Esophagus squamous epithelium (tissue), 5 donors: ENCODE results near the gene BIN1. TPM values are rescaled to one million over a fixed set of nuclear protein-coding genes. Genes with fewer than 3 reads are reported as not detected.

Experiments
- DNase-seq: peaks from one replicate; lab custom pipeline; 2025; lab: John Stamatoyannopoulos, UW
- H3K27ac ChIP-seq, 4 donors: fragments of 200-600 bp; sonication (generic); one replicate each; pipeline ENCODE4 v1.5.1; 2016 to 2019; ENCODE audit warnings: mild to moderate bottlenecking in 1 of 4
- H3K27me3 ChIP-seq, 4 donors: fragments of 200-600 bp; sonication (generic); 1 replicate in 3 of 4; 2 replicates in 1 of 4; pipeline versions ENCODE4 v1.5.1 to v1.6.0; 2017 to 2021; ENCODE audit warnings: antibody characterized with exemption in 1 of 4
- H3K36me3 ChIP-seq, 3 donors: fragments of 200-600 bp; sonication (generic); one replicate each; pipeline ENCODE4 v1.5.1; 2016 to 2019
- H3K4me1 ChIP-seq, 3 donors: fragments of 200-600 bp; sonication (generic); one replicate each; pipeline ENCODE4 v1.5.1; 2017 to 2019
- H3K4me3 ChIP-seq, 4 donors: fragments of 200-600 bp; sonication (generic); 1 replicate in 3 of 4; 2 replicates in 1 of 4; pipeline ENCODE4 v1.5.1; 2016 to 2019; ENCODE audit warnings: mild to moderate bottlenecking in 2 of 4, moderate library complexity in 1 of 4
- H3K9me3 ChIP-seq, 3 donors: fragments of 200-600 bp; sonication (generic); one replicate each; pipeline ENCODE4 v1.5.1; 2016 to 2019
- POLR2A ChIP-seq, 4 donors: fragments of 450-650 bp; IDR thresholded peaks; one replicate each; pipeline ENCODE4 v1.6.1; 2017; ENCODE audit warnings: antibody characterized with exemption in 4 of 4, mild to moderate bottlenecking in 4 of 4, moderate library complexity in 3 of 4
- WGBS, 2 donors: methylation state at CpG; one replicate each; pipeline ENCODE4 v1.1.5; 2018; 5-methylcytosine and 5-hydroxymethylcytosine counted together
- intact Hi-C: fragments of 100-400 bp; cut with DNase I; formaldehyde crosslinking; loops from one replicate; pipeline ENCODE4 v1.15.0; 2022
- total RNA-seq, 4 donors: library from RNA; depleted of rRNA; stranded (reverse); fragments of >200 nt; gene quantifications; one replicate each; pipeline ENCODE4 v1.1.0, GENCODE V29; 2016
- TF ChIP-seq, protein P1 (sequence below), 6 experiments: fragments of 450-650 bp in 4 of 6; fragments of 200-600 bp in 2 of 6; sonication (generic) in 2 of 6; IDR thresholded peaks; one replicate each; pipeline ENCODE4 v1.5.1; 2016 to 2019; ENCODE audit warnings: antibody characterized with exemption in 6 of 6, mild to moderate bottlenecking in 4 of 6, moderate library complexity in 4 of 6
- donor health status: DM: yes; HTN: yes; CAD: no.

Gene BIN1
- total RNA-seq, 4 donors from 2014 or later = 10.8 to 23.3 (median 15.5) TPM

DNA sequence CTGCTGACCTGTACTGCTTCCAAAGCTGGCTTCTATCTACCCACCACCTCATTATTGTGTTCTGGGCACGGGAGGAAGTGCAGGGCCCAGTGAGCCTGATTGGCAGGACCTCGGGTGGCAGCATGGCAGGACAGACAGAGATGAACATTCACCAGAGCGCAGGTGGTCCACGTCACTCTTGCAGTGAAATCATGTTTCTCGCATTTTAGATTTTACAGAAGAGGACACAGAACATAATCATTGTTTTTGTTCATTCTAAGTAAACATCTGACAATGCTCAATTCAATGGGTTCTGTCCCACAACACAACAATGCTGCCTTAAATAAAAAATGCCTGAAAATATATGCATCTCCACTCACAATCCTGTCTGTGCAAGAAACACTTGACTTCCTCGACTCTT is 11.5 kb upstream of the BIN1 start:
- Histone ChIP-seq H3K27me3 (peaks cover 0 to 9% (median 0%) of the 10 kb centered on the region in 4 donors), H3K27ac (no peak overlapping the region), H3K4me1 (no peaks in the 10 kb centered on the region), H3K4me3 (no peak overlapping the region), H3K9me3 (no peaks in the 10 kb centered on the region), H3K36me3 (no peaks in the 10 kb centered on the region)
- no peak for DNase-seq
- 80 to 83% methylated on average over 6 of the region's 6 CpGs for WGBS, 2 donors
- intact Hi-C loops = no loop called here
- TF ChIP-seq POLR2A (IDR thresholded peaks at IDR 0.05) = no peak
- TF ChIP-seq, protein P1, sequence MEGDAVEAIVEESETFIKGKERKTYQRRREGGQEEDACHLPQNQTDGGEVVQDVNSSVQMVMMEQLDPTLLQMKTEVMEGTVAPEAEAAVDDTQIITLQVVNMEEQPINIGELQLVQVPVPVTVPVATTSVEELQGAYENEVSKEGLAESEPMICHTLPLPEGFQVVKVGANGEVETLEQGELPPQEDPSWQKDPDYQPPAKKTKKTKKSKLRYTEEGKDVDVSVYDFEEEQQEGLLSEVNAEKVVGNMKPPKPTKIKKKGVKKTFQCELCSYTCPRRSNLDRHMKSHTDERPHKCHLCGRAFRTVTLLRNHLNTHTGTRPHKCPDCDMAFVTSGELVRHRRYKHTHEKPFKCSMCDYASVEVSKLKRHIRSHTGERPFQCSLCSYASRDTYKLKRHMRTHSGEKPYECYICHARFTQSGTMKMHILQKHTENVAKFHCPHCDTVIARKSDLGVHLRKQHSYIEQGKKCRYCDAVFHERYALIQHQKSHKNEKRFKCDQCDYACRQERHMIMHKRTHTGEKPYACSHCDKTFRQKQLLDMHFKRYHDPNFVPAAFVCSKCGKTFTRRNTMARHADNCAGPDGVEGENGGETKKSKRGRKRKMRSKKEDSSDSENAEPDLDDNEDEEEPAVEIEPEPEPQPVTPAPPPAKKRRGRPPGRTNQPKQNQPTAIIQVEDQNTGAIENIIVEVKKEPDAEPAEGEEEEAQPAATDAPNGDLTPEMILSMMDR (IDR thresholded peaks at IDR 0.05) = no peak

DNA sequence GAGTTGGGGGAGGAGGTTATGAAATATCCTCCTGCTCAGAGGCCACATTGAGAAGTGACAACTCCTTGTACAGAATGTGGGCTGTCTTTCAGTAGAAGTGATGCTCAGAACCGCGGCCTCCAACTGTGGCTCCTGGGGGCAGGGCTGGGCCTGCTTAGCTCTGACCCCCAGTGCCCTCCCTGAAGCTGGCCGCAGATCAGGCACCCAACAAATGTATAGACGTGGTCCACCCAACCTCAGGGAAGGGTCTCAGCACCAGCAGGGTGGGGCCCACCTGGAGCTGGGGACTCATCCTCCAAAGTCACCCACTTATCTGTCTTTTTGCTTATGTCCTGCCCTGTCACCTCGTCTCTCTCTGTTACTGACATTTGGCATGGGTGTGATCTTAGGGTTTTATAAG is 11.1 kb upstream of the BIN1 start:
- Histone ChIP-seq H3K27ac (no peak overlapping the region), H3K9me3 (no peaks in the 10 kb centered on the region), H3K4me1 (no peaks in the 10 kb centered on the region), H3K27me3 (peaks cover 0 to 13% (median 0%) of the 10 kb centered on the region in 4 donors), H3K4me3 (no peak overlapping the region), H3K36me3 (no peaks in the 10 kb centered on the region)
- no peak for TF ChIP-seq POLR2A (IDR thresholded peaks at IDR 0.05)
- TF ChIP-seq, protein P1 (IDR thresholded peaks at IDR 0.05) = no peak
- WGBS, 2 donors = 86 to 88% methylated on average over 4 to 5 of the region's 5 CpGs
- DNase-seq = no peak
- intact Hi-C loops = no loop called here

DNA sequence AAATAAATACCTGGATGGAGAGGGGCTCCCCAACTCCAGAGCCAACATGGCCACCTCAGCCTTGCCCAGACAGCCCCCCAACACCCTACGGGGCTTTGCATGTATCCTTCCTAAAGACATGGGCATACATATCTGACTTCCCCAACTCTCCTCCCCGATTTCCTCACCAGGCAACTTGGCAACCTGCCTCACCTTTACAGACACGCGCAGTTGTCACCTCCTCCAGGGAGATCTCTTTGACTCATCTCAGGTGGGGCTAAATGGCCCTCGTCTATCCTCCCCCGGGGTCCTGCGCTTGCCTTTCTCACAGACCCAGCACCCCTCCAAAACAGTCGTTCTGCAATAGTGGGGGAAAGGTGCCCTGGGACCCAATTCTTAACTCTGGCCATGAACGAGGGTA is 10.6 kb upstream of the BIN1 start:
- H3K9me3 ChIP-seq = no peaks in the 10 kb centered on the region
- H3K36me3 ChIP-seq = no peaks in the 10 kb centered on the region
- no peak overlapping the region for H3K4me3 ChIP-seq
- no peaks in the 10 kb centered on the region for H3K4me1 ChIP-seq
- 88 to 94% methylated on average over 7 to 9 of the region's 9 CpGs for WGBS, 2 donors
- no peak overlapping the region for H3K27ac ChIP-seq
- H3K27me3 ChIP-seq = peaks cover 0 to 18% (median 0%) of the 10 kb centered on the region in 4 donors
- DNase-seq = no peak
- TF ChIP-seq, protein P1 (IDR thresholded peaks at IDR 0.05) = no peak
- no peak for TF ChIP-seq POLR2A (IDR thresholded peaks at IDR 0.05)
- intact Hi-C loops = no loop called here

DNA sequence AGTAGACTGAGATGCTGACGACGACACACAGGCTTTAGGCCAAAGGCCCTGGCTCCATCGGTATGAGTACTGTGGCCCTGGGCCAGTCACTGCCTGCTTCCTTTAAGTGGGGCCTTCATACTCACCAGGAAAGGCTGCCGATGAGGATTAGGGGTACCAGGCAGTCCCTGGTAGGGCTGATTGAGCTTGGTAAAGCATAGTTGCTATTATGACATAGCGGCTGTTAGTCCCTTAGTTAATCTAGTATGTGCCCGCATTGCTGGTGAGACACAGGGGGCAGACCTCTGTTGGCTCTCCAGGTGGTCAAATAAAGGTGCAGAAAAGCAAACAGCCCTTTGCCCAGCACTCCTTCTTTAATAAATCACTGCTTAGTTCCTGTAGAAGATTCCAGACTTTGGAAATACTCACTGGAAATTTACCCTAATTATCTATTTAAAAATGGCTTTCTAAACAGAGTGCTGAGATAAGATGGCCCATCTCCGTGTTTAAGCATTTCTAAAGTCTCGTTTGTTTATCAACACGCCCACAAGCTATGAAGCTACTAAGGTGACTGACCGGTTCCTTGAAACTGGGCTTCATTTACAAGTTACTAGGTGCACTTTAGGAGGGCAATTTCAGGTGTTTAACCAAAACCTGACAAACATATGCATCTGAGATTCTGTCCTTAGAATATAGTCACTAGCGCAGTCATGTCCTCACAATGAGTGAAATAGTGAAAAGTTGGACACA is 8.7 kb upstream of the BIN1 start:
- H3K4me3 ChIP-seq = no peak overlapping the region
- intact Hi-C loops = no loop called here
- TF ChIP-seq, protein P1 (IDR thresholded peaks at IDR 0.05) = no peak
- no peak for TF ChIP-seq POLR2A (IDR thresholded peaks at IDR 0.05)
- no peaks in the 10 kb centered on the region for H3K36me3 ChIP-seq
- no peak for DNase-seq
- H3K27me3 ChIP-seq = peaks cover 0 to 30% (median 0%) of the 10 kb centered on the region in 4 donors
- 77 to 80% methylated on average over 9 to 11 of the region's 11 CpGs for WGBS, 2 donors
- H3K9me3 ChIP-seq = no peaks in the 10 kb centered on the region
- no peaks in the 10 kb centered on the region for H3K4me1 ChIP-seq
- H3K27ac ChIP-seq = no peak overlapping the region

- Histone ChIP-seq H3K27ac (no peak overlapping the region), H3K36me3 (no peaks in the 10 kb centered on the region), H3K27me3 (peaks cover 0 to 35% (median 0%) of the 10 kb centered on the region in 4 donors), H3K9me3 (no peaks in the 10 kb centered on the region), H3K4me1 (peaks cover 0 to 17% (median 5%) of the 10 kb centered on the region in 3 donors), H3K4me3 (no peak overlapping the region)
- WGBS, 2 donors = 40 to 47% methylated on average over 6 of the region's 6 CpGs
- intact Hi-C loops = no loop called here
- no peak for TF ChIP-seq POLR2A (IDR thresholded peaks at IDR 0.05)
- TF ChIP-seq, protein P1 (IDR thresholded peaks at IDR 0.05) = no peak
- DNase-seq = no peak
Measured at GRCh38 chr2:127110985-127111384, 4.0 kb upstream of the BIN1 start.
